Left lobe of liver (tissue), 2 donors: ENCODE data around the gene PPP6R3. TPM values are rescaled to one million over a fixed set of nuclear protein-coding genes. Genes with fewer than 3 reads are reported as not detected.
"Not testable (repeated sequence)": the region's sequence is repeated elsewhere in the genome, so short reads cannot be mapped to it uniquely, and the experiment has no call there.

ENCODE experiments used
- ATAC-seq: fragments of 200-7000 bp; cut with Tn5 transposase; one replicate; pipeline ENCODE4 v1.9.1; 2020; ENCODE audit warnings: mild to moderate bottlenecking, moderate library complexity
- DNase-seq: peaks from one replicate; pipeline ENCODE4 v3.0.0-alpha.2; 2020; ENCODE audit warnings: low spot score
- total RNA-seq: library from RNA; stranded (reverse); gene quantifications from one replicate; pipeline ENCODE4 v1.2.1, GENCODE V29; 2021
- donor health status: DM: no; HTN: no; CAD: no; lungs with moderate emphysema.
- donor health status: DM: no; HTN: yes; CAD: no.

The PPP6R3 gene
- total RNA-seq, 1 donor from 2014 or later, result 35.1 TPM

DNA sequence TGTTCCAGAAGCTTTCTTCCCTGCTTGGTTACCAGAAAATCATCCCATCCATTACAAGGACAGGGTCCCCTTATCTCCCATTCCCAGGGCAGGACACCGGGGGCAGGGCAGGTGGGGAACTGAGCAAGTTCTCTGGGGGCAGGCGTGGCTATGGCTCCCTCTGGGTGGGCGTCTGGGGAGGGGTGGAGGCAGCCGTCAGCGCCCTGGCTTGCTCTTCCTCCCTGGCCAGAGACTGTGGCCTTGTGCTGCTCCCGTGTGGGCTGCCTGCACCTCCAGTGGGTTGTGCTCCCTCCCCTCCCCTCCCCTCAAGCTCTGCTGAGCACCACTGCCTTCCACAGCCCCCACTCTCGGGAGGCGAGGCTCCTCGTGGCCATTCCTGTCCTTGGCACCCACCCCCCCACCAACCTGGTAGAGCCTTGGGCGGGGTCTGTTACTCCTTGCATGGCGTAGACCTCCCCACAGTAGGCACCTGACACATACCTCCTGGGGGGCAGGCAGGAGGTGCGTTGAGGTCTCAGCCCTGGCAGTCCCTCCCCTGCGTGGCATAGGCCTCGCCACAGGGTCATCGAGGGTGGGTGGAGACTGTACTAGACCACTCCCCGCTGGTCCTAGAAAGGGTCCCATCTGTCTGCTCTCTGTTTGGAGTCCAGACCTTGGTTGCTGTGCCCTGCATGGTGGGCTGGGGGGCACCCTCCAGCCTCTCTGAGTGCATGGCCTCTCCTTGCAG, 24.2 kb upstream of the PPP6R3 start:
- DNase-seq (no peak), ATAC-seq (no peak)

DNA sequence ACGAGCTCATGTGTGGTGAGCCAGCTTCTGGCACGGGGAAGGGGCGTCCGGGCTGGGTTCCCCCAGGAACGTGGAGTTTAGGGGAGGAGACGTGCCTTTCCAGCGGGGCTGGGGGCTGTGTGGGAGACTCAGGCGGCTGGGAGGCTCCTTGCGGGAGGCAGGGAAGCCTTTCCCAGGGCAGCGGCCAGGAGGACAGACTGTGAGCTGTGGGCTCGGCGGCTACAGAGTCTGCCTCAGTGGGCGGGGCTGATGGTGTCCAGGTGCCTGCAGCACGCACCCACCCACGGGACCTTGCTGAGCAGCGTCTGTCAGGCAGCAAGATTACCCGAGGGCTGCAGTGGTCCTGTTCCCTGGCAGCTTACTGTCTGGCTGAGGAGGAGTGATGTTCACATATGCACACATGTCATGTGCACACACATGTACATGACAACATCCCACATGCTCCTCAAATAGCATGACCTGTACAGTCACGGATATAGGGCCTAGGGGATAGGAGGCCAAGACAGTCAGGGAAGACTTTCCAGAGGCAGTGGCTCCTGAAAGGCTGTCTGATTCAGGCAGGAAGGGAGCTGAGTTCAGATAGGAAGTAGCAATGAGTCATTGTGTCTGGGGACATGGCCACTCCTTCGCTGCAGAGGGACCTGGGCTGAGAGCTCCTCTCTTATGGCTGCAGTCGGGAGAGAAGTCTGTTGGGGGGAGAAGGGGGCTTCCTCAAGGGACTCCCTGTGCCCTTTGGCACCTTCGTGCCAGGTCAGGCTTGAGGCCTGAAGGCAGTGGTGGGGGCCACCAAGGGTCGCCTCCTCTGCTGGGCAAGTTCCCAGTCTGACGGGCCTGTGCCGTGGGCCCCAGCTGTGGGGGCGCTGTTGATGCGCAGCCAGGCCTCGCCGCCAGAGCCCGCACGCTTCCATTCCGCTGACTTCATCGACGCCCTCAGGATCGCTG, 23.3 kb upstream of the PPP6R3 start:
- DNase-seq, result no peak
- ATAC-seq, result peak; percentile 42

DNA sequence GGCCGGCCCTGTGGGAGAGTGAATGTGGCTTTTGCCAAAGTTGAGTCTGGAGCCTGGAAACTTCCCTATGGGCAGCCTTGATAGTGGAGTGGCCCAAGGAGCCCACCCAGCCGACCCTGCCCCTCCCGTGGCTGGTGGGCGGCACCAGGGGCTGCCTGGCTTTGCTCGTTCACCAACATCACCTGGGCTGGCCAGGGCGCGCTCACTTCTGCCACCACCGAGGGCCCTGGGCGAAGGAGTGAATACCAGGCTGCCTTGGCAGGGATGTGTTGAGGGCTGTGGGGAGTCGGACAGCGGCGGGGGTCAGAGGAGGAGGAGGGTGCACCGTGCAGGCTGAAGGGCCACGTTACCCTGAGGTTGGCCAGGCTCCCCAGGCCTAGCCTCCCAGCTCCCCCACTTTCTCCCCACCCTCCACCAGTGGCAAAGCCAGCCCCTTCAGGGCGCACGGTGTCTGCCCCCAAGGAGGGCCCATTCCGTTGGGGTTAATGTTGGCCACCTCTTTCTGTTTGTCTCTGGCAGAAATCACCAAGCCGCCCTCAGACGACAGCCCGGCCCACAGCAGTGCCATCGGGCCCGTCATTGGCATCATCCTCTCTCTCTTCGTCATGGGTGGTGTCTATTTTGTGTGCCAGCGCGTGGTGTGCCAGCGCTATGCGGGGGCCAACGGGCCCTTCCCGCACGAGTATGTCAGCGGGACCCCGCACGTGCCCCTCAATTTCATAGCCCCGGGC, 22.5 kb upstream of the PPP6R3 start:
- DNase-seq (no peak), ATAC-seq (no peak)

DNA sequence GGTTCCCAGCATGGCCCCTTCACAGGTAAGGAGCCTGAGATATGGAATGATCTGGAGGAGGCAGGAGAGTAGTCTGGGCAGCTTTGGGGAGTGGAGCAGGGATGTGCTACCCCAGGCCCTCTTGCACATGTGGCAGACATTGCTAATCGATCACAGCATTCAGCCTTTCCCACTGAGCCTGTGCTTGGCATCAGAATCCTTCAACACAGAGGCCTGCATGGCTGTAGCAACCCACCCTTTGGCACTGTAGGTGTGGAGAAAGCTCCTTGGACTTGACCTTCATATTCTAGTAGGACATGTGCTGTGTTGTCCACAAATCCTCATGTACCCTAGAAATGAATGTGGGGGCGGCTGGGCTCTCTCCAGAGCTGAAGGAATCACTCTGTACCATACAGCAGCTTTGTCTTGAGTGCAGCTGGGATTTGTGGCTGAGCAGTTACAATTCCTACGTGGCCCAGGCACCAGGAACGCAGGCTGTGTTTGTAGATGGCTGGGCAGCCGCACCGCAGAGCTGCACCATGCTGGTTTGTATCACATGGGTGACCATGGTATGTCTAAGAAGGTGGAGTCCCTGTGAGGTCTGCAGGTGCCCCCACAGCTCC, 21.8 kb upstream of the PPP6R3 start:
- ATAC-seq (no peak), DNase-seq (no peak)

DNA sequence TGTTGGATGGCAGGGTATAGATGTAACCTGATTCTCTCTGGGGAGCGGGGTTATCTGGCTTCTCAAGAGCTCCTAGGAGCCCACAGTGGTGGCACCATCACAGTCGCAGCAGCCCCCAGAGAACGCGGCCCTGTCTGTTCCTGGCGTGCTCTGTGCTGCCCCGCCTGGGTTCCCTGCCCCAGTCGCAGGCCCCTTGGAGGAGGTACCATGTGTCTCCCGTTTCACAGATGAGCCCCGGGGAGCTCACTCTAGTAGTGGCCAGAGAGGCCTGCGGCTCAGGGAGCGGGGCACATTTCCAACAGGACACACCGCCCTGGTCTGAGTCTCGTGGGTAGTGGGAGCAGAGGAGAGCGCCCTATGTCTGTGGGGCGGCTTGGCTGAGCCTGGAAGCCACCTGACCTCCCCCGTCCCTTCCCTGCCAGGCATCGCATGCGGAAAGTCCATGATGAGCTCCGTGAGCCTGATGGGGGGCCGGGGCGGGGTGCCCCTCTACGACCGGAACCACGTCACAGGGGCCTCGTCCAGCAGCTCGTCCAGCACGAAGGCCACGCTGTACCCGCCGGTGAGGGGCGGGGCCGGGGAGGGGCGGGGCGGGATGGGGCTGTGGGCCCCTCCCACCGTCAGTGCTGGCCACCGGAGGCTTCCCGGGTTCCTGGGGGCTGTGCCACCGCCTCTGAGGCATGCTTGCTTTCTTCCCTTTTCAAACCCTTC, 21.0 kb upstream of the PPP6R3 start:
- ATAC-seq (no peak), DNase-seq (no peak)

DNA sequence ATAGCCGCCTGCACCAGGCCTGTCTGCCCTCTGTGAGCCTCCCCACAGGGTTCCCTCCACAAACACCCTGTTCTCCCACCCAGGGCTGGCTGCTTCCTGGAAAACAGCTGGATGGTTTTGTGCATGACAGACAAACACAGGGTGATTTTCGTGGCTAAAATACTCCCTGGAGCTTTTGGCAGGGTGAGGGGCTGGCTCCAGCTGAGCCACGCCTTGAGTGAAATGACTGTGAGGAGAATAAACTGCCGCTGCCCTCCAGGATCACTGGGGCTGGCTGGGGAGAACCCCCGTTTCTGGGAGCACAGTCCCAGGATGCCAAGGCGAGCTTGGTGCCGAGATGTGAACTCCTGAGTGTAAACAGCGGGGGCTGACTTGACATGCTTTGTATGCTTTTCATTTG, 20.3 kb upstream of the PPP6R3 start:
- ATAC-seq (no peak), DNase-seq (no peak)

DNA sequence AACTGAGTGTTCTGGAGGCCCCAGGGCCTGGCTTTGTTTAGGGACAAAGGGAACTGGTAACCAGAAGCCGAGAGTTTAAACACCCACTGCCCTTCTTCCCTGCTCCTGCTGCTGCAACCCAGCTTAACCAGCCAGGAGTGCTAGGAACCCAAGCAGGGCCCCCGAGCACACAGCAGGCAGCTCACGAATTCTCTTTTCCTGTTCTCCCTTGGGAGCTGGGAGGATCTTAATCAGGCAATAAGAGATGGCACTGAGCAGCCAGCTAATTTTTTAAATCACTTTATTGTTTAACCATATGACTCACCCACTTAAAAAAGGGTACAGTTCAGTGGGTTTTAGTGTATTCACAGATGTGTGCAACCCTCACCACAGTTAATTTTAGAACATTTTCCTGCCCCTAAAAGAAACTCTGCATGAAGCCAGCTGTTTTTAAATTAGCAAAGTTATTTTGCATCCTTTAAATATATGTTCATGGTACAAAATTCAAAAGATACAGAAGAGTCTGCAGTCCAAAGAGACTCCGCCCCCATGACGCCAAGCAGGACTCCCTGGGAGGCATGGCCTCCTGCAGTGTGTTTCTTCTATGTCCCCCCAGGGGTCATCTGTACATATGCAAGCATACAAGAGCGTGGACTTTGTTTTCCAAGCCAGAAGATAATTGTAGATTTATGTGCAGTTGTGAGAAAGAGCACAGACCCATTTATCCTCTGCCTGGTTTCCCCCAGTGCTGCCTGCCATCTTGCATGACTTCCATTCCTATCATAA, 18.9 kb upstream of the PPP6R3 start:
- ATAC-seq (no peak), DNase-seq (no peak)

DNA sequence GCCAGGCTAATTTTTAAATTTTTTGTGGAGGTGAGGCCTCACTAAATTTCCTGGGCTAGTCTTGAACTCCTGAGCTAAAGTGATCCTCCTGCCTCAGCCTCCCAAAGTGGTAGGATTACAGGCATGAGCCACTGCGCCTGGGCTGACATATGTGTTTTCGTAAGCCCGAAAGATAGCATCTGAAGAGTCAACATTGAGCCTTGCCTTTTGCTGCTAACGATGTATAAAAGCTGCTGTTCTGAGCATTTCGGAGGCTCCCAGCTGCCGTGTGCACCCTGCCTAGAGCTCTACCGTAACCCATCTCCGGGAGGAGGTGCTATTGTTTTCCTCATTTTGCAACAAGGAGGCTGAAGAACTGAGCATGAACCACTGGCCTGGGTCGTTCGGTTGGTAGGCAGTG, 18.1 kb upstream of the PPP6R3 start:
- ATAC-seq, result no peak
- no peak for DNase-seq

DNA sequence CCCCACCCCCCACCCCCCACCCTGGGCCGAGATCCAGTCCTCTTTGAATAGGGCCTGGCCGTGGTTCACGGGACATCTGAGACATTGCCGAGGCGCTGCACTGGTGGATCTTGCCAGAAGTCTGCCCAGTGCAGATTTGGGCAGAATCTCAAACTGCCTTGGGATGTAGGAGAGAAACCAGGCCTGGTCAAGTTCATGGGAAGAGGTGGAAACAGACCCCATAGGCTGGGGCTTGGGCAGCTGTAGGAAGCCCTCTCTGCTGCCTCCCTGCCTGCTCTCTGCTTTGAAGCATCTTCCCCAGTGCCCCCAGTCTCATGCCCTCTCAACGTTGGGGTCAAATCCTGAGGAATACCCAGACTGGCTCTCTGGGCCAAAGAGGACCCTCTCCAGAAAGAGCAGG, 16.0 kb upstream of the PPP6R3 start:
- DNase-seq (no peak), ATAC-seq (no peak)

DNA sequence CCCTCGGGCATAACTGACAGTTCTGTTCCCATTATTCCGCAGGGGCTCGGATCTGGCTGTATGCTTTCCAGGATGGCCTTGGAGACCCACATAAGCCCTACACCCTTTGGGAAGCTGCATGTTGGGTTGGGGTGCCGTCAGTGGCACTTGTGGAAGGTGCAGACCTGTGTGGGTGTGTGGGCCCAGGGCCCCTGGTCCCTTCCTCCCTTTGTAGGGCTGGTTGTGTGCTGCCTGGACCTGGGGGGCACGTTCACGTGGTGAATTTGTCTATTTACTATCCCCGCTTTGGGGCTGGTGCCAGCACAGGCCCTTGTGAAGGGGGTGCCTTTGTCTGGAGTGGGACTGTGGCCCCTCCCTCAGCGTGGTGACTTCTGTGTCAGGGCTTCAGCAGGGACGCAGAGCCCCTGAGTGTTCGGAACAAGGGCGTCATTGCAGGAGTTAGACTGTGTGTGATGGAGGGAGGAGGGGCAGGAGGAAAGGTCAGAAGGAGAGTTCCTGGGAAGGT, 15.0 kb upstream of the PPP6R3 start:
- ATAC-seq (no peak), DNase-seq (no peak)

DNA sequence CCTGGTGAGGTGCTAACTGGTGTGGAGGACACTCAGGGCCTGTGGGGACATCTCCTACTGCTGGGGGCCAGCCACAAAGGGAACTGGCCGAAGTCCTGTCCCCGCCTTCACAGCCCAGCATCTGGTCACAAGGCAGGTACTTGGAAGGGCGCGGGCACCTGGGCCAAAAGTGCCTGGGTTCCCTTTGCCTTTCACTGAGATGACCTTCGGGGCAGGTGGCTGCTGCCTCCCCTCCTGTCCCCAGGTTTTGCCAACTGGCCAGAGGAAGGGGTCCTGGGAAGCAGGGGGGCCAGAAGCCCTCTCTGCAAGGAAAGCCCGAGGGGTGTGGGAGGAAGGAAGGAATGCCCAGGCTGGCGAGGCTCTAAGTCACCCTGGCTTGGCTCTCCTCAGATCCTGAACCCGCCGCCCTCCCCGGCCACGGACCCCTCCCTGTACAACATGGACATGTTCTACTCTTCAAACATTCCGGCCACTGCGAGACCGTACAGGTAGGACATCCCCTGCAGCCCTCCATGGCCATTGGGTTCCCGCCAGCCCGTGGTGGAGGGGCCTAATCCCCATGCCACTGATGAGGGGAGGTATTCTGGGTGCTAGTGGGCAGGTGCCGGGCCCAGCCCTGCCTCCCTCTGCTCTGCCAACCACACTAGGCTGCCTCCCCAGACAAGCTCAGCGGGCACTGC, 14.4 kb upstream of the PPP6R3 start:
- ATAC-seq (peak; percentile 13), DNase-seq (no peak)

DNA sequence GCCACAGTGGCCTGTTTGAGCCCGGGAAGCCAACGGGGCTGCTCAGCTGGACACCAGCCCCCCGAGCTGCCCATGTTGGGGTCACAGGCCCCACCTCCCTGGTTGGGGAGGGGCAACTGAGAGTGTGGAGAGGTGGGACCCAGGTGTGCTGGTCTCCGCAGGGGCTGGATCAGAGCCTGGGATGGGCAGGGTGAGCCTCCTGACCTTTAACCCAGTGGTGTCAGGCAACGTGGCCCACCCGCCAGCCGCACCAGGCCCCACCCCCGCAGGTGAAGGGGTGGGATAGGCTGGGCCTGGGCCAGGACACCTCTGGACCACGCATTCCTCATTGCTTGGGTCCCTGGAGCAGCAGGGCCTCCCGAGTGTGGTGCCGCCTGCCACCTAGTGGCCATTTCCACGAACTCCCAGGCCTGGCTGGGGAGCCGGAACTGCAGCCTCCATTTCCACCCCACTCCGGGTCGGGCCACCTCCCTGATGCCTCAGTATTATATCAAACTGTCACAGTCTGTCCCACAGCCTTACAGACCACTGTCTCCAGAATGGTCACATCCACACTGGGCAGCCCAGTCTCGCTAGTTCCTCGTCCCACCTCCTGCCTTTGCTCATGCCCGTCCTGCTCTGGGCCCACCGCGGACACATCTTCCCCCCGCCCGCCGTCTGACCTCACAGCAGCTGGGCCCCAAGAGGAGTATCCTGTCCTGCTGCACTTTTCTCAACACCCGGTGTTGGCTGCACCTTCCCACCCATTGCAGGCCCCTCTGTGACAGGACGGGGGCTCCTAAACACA, 13.3 kb upstream of the PPP6R3 start:
- DNase-seq (peak; percentile 75), ATAC-seq (peak; percentile 90)

DNA sequence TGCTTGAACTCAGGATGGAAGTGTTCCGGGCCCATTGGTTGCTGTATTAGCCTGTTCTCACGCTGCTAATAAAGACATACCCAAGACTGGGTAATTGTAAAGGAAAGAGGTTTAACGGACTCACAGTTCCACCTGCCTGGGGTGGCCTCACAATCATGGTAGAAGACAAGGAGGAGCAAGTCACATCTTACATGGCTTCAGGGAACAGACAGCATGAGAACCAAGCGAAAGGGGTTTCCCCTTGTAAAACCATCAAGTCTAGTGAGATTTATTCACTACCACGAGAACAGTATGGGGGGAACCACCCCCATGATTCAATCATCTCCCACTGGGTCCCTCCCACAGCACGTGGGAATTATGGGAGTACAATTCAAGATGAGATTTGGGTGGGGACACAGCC, 12.6 kb upstream of the PPP6R3 start:
- ATAC-seq, DNase-seq: not testable (repeated sequence)

DNA sequence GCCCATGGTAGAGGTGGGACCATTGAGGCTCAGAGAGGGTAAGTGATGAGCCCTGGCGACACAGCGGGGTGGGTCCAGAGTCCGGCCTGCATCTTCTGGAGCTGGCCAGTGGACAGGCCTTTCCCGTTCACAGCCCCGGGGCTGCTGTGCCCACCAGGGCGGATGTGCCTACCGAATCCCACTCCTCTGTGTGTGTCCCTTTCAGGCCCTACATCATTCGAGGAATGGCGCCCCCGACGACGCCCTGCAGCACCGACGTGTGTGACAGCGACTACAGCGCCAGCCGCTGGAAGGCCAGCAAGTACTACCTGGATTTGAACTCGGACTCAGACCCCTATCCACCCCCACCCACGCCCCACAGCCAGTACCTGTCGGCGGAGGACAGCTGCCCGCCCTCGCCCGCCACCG, 11.9 kb upstream of the PPP6R3 start:
- ATAC-seq (no peak), DNase-seq (no peak)

DNA sequence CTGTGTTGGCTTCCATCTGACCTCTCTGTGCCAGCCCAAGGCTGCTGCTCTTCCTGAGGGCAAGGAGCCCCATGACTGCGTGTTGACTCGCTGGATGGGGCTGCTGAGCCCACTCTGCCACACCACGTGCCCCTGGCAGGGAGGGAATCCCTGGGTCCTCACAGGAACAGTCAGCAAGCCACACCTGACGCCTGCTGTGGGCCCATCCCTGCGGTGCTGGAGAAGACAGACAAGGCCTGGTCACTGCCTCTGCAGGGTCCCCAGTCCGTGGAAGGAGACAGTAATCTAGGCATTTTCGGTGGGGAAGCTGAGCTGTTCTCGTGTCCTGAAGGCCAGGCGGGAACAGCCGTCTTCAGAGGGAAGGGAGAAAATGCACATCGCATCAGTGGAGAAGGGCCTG, 10.6 kb upstream of the PPP6R3 start:
- DNase-seq (no peak), ATAC-seq (no peak)

DNA sequence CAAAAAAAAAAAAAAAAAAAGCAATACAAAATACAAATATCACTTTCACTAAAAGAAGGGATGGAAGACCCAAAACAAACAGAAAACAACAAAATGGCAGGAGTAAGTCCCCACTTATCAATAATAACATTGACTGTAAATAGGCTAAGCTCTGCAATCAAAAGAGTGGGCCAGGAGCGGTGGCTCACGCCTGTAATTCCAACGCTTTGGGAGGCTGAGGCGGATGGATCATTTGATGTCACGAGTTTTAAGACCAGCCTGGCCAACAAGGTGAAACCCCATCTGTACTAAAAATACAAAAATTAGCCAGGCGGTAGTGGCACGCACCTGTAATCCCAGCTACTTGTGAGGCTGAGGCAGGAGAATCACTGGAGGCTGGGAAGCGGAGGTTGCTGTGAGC, 9.8 kb upstream of the PPP6R3 start:
- DNase-seq (no peak), ATAC-seq (no peak)

DNA sequence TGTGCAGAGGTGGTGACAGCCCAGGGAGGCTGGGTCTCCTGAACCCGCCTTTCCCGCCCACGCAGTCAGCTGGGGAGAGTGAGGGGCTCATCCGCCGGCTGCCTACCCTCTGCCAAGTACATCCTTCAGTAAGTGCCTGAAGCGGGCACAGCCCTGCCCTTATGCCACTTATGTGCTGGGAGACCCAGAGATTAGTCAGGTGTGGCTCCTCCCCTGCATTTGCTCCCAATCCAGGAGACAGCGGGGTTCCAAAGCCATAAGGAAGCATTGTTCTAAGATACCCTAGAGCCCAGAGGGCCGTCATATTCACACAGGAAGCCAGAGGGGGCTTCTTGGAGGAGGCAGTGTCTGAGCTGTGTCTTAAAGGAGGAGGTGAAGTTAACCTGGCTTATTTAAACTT, 5.8 kb upstream of the PPP6R3 start:
- DNase-seq, result no peak
- ATAC-seq, result peak; percentile 5

DNA sequence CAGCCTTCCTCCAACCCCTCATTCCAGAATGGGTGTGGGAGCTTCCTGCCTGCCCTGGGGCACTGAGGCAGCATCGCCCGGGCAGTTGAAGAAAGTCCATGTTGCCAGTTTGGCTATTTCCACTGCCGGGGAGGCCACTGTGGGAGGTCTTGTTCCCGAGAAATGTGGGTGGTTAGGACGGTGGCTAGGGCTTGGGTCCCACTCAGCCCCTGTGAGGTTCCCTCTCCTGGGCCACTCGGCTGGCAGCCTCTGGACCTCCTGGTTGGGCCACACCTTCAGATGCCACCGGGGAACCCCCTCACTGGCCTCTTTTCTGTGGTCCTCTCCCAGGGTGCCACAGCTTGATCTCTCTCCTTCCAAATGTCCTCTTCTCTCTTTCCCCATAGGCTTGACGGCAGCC, 5.1 kb upstream of the PPP6R3 start:
- DNase-seq (no peak), ATAC-seq (no peak)
